ENCODE results near the gene SLC33A1.

DNA sequence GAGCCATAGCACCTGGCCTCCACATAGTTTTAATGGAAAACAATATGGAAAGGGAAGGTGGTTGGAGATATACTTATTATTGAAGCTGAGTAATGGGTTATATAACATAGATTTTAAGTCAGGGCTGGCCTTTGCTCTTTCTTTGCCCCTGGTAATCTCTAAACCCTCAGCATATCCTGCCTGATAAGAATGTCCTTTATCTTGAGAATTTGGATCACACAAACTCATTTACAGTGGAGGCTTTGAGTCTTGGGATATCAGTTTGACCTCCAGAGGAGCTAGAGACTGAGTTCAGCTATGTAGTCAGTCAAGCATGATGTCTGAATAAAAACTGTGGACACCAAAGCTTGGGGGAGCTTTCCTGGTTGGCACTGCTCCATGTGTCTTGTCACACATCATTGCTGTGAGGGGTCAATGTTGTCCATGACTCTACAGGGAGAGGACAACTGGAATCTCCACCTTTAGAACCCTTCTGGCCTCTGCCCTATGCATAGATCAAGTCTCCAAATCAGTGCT, 39.1 kb downstream of the SLC33A1 start:
- TF ChIP-seq, protein P1, sequence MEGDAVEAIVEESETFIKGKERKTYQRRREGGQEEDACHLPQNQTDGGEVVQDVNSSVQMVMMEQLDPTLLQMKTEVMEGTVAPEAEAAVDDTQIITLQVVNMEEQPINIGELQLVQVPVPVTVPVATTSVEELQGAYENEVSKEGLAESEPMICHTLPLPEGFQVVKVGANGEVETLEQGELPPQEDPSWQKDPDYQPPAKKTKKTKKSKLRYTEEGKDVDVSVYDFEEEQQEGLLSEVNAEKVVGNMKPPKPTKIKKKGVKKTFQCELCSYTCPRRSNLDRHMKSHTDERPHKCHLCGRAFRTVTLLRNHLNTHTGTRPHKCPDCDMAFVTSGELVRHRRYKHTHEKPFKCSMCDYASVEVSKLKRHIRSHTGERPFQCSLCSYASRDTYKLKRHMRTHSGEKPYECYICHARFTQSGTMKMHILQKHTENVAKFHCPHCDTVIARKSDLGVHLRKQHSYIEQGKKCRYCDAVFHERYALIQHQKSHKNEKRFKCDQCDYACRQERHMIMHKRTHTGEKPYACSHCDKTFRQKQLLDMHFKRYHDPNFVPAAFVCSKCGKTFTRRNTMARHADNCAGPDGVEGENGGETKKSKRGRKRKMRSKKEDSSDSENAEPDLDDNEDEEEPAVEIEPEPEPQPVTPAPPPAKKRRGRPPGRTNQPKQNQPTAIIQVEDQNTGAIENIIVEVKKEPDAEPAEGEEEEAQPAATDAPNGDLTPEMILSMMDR (IDR thresholded peaks at IDR 0.05; ENCODE audit: low read depth, low read length) = no peak
- TF ChIP-seq EZH2phosphoT487 (IDR thresholded peaks at IDR 0.05; ENCODE audit: low read depth) = no peak
